Activated naive CD8-positive, alpha-beta T cell treated with anti-CD3 and anti-CD28 coated beads, Interleukin-2, amount 10 ng/mL, durations not matched to agents 7 days and 5 days (primary cell): Measurements from ENCODE around the gene GSAP. TPM values are rescaled to one million over a fixed set of nuclear protein-coding genes. Genes with fewer than 3 reads are reported as not detected.
"Not testable (repeated sequence)": the region's sequence is repeated elsewhere in the genome, so short reads cannot be mapped to it uniquely, and the experiment has no call there.

Source experiments
- ATAC-seq: fragments of 150-1000 bp; cut with Tn5 transposase; one replicate; pipeline ENCODE4 v1.10.0; 2021; ENCODE audit warnings: low read depth, moderate library complexity
- POLR2A ChIA-PET: fragments of 350-600 bp; sonication (Branson Sonifier 250); formaldehyde crosslinking; loops from one replicate; lab custom pipeline; 2021; ENCODE audit warnings: antibody characterized with exemption; lab: Charles Lee
- DNase-seq: peaks from one replicate; pipeline ENCODE4 v3.0.0; 2021
- H3K27ac Mint-ChIP-seq: one replicate; pipeline ENCODE4 v1.8.0; 2022; ENCODE audit warnings: mild to moderate bottlenecking, mixed read lengths
- H3K27me3 Mint-ChIP-seq: one replicate; pipeline ENCODE4 v1.8.0; 2022; ENCODE audit warnings: mild to moderate bottlenecking, moderate library complexity, mixed read lengths
- H3K36me3 Mint-ChIP-seq: one replicate; pipeline ENCODE4 v1.8.0; 2021; ENCODE audit warnings: mild to moderate bottlenecking, mixed read lengths
- H3K4me1 Mint-ChIP-seq: one replicate; pipeline ENCODE4 v1.8.0; 2021; ENCODE audit warnings: mixed read lengths
- H3K4me3 Mint-ChIP-seq: one replicate; pipeline ENCODE4 v1.8.0; 2022; ENCODE audit warnings: mild to moderate bottlenecking, moderate library complexity, mixed read lengths
- H3K9me3 Mint-ChIP-seq: one replicate; pipeline ENCODE4 v1.8.0; 2021; ENCODE audit warnings: mixed read lengths
- total RNA-seq, 2 experiments: library from RNA; stranded (reverse); gene quantifications; one replicate each; pipeline ENCODE4 v1.2.3, GENCODE V29; 2021

GSAP gene
- total RNA-seq, 2 experiments from 2014 or later: 8.3 to 9.3 TPM

- ATAC-seq, H3K4me3 Mint-ChIP-seq, H3K9me3 Mint-ChIP-seq, POLR2A ChIA-PET, H3K4me1 Mint-ChIP-seq, H3K36me3 Mint-ChIP-seq, H3K27me3 Mint-ChIP-seq, H3K27ac Mint-ChIP-seq, DNase-seq: not testable (repeated sequence)
These were observed 35.8 kb upstream of the GSAP start for GRCh38 chr7:77451950-77452349.

- peaks cover 2% of the 10 kb centered on the region for H3K27me3 Mint-ChIP-seq
- DNase-seq (no peak), ATAC-seq (no peak)
- POLR2A ChIA-PET: no interaction called here
- peaks cover 9% of the 10 kb centered on the region for H3K4me1 Mint-ChIP-seq
- H3K36me3 Mint-ChIP-seq: no peaks in the 10 kb centered on the region
- H3K4me3 Mint-ChIP-seq: no peak overlapping the region
- no peaks in the 10 kb centered on the region for H3K9me3 Mint-ChIP-seq
- H3K27ac Mint-ChIP-seq: no peak overlapping the region
These were observed 34.5 kb upstream of the GSAP start for GRCh38 chr7:77450613-77451012.

- DNase-seq (no peak), ATAC-seq (no peak)
- POLR2A ChIA-PET: no interaction called here
- Mint-ChIP-seq H3K27ac (no peak overlapping the region), H3K27me3 (peaks cover 2% of the 10 kb centered on the region), H3K9me3 (no peaks in the 10 kb centered on the region), H3K4me3 (no peak overlapping the region), H3K36me3 (no peaks in the 10 kb centered on the region), H3K4me1 (peaks cover 9% of the 10 kb centered on the region)
These were observed 33.9 kb upstream of the GSAP start for GRCh38 chr7:77450054-77450453.

GRCh38 chr7:77447616-77448015 is 31.5 kb upstream of the GSAP start:
- Mint-ChIP-seq H3K27ac (no peak overlapping the region), H3K27me3 (peaks cover 1% of the 10 kb centered on the region), H3K4me3 (no peak overlapping the region), H3K4me1 (peaks cover 9% of the 10 kb centered on the region), H3K9me3 (no peaks in the 10 kb centered on the region), H3K36me3 (no peaks in the 10 kb centered on the region)
- POLR2A ChIA-PET: no interaction called here
- ATAC-seq (no peak), DNase-seq (no peak)

- Mint-ChIP-seq H3K27me3 (no peaks in the 10 kb centered on the region), H3K27ac (no peak overlapping the region), H3K4me3 (no peak overlapping the region), H3K9me3 (no peaks in the 10 kb centered on the region), H3K4me1 (peaks cover 9% of the 10 kb centered on the region), H3K36me3 (no peaks in the 10 kb centered on the region)
- no peak for ATAC-seq
- DNase-seq: no peak
- POLR2A ChIA-PET: no interaction called here
These were observed 28.0 kb upstream of the GSAP start for GRCh38 chr7:77444123-77444522.

GRCh38 chr7:77443042-77443441 is 26.9 kb upstream of the GSAP start:
- H3K4me3 Mint-ChIP-seq: no peak overlapping the region
- DNase-seq: no peak
- no peak overlapping the region for H3K27ac Mint-ChIP-seq
- H3K4me1 Mint-ChIP-seq: peaks cover 7% of the 10 kb centered on the region
- no peaks in the 10 kb centered on the region for H3K9me3 Mint-ChIP-seq
- peaks cover 3% of the 10 kb centered on the region for H3K27me3 Mint-ChIP-seq
- H3K36me3 Mint-ChIP-seq: no peaks in the 10 kb centered on the region
- POLR2A ChIA-PET: no interaction called here
- no peak for ATAC-seq

- no peaks in the 10 kb centered on the region for H3K36me3 Mint-ChIP-seq
- H3K27ac Mint-ChIP-seq: no peak overlapping the region
- DNase-seq (no peak), ATAC-seq (no peak)
- H3K4me1 Mint-ChIP-seq: peaks cover 5% of the 10 kb centered on the region
- no peak overlapping the region for H3K4me3 Mint-ChIP-seq
- no peaks in the 10 kb centered on the region for H3K9me3 Mint-ChIP-seq
- H3K27me3 Mint-ChIP-seq: peaks cover 3% of the 10 kb centered on the region
- POLR2A ChIA-PET: no interaction called here
These were observed 26.5 kb upstream of the GSAP start for GRCh38 chr7:77442636-77443035.

GRCh38 chr7:77441046-77441445 is 24.9 kb upstream of the GSAP start:
- Mint-ChIP-seq H3K27ac (no peak overlapping the region), H3K4me1 (no peaks in the 10 kb centered on the region), H3K9me3 (no peaks in the 10 kb centered on the region), H3K27me3 (peaks cover 3% of the 10 kb centered on the region), H3K4me3 (no peak overlapping the region), H3K36me3 (no peaks in the 10 kb centered on the region)
- ATAC-seq (no peak), DNase-seq (no peak)
- POLR2A ChIA-PET: no interaction called here

- H3K4me1 Mint-ChIP-seq: no peaks in the 10 kb centered on the region
- POLR2A ChIA-PET: no interaction called here
These were observed 23.4 kb upstream of the GSAP start for GRCh38 chr7:77439572-77439971.

GRCh38 chr7:77438131-77438530 is 22.0 kb upstream of the GSAP start:
- Mint-ChIP-seq H3K4me1 (no peaks in the 10 kb centered on the region), H3K4me3 (no peak overlapping the region), H3K27me3 (peaks cover 10% of the 10 kb centered on the region), H3K27ac (no peak overlapping the region), H3K36me3 (no peaks in the 10 kb centered on the region), H3K9me3 (no peaks in the 10 kb centered on the region)
- no peak for ATAC-seq
- POLR2A ChIA-PET: no interaction called here
- no peak for DNase-seq

More at GRCh38 chr7:77439572-77439971, 23.4 kb upstream of the GSAP start:
- H3K27ac Mint-ChIP-seq: no peak overlapping the region
- H3K4me3 Mint-ChIP-seq: no peak overlapping the region
- no peak for DNase-seq
- H3K9me3 Mint-ChIP-seq: no peaks in the 10 kb centered on the region
- H3K36me3 Mint-ChIP-seq: no peaks in the 10 kb centered on the region
- no peak for ATAC-seq
- peaks cover 5% of the 10 kb centered on the region for H3K27me3 Mint-ChIP-seq

- no peak overlapping the region for H3K27ac Mint-ChIP-seq
- no peak overlapping the region for H3K4me3 Mint-ChIP-seq
- H3K9me3 Mint-ChIP-seq: no peaks in the 10 kb centered on the region
- POLR2A ChIA-PET: no interaction called here
- peaks cover 1% of the 10 kb centered on the region for H3K36me3 Mint-ChIP-seq
- peaks cover 5% of the 10 kb centered on the region for H3K4me1 Mint-ChIP-seq
- peaks cover 10% of the 10 kb centered on the region for H3K27me3 Mint-ChIP-seq
- ATAC-seq: no peak
- DNase-seq: no peak
These were observed 18.6 kb upstream of the GSAP start for GRCh38 chr7:77434570-77435275.

GRCh38 chr7:77433901-77434300 is 17.8 kb upstream of the GSAP start:
- H3K36me3 Mint-ChIP-seq: peaks cover 1% of the 10 kb centered on the region
- POLR2A ChIA-PET: no interaction called here

GRCh38 chr7:77430927-77431326 is 14.8 kb upstream of the GSAP start:
- peaks cover 1% of the 10 kb centered on the region for H3K9me3 Mint-ChIP-seq
- no peak overlapping the region for H3K27ac Mint-ChIP-seq
- H3K4me1 Mint-ChIP-seq: peaks cover 32% of the 10 kb centered on the region
- H3K36me3 Mint-ChIP-seq: peaks cover 1% of the 10 kb centered on the region
- POLR2A ChIA-PET: no interaction called here
- DNase-seq: no peak
- no peak for ATAC-seq
- peaks cover 10% of the 10 kb centered on the region for H3K27me3 Mint-ChIP-seq
- H3K4me3 Mint-ChIP-seq: no peak overlapping the region

More at GRCh38 chr7:77433901-77434300, 17.8 kb upstream of the GSAP start:
- no peak overlapping the region for H3K4me3 Mint-ChIP-seq
- H3K27me3 Mint-ChIP-seq: peaks cover 9% of the 10 kb centered on the region
- no peak overlapping the region for H3K27ac Mint-ChIP-seq
- DNase-seq (no peak), ATAC-seq (no peak)
- peaks cover 1% of the 10 kb centered on the region for H3K9me3 Mint-ChIP-seq
- peaks cover 12% of the 10 kb centered on the region for H3K4me1 Mint-ChIP-seq

GRCh38 chr7:77428777-77429231 is 12.7 kb upstream of the GSAP start:
- POLR2A ChIA-PET: interaction anchor here (1.0 to 1.4 kb wide), 3 partner anchors 10 to 78 kb away, joined by 3 to 4 read pairs (median 4); no protein-coding TSS in a partner anchor
- peaks cover 1% of the 10 kb centered on the region for H3K36me3 Mint-ChIP-seq
- ATAC-seq (no peak), DNase-seq (no peak)
- no peak overlapping the region for H3K4me3 Mint-ChIP-seq
- peaks cover 1% of the 10 kb centered on the region for H3K9me3 Mint-ChIP-seq
- peaks cover 32% of the 10 kb centered on the region for H3K4me1 Mint-ChIP-seq
- H3K27ac Mint-ChIP-seq: peak overlapping the region; percentile 36
- H3K27me3 Mint-ChIP-seq: peaks cover 7% of the 10 kb centered on the region
